Fibroblast of skin of abdomen (primary cell): Measurements from ENCODE around the gene FRMPD4.

Experiments used
- DNase-seq: peaks from one replicate; pipeline ENCODE4 v3.0.0-alpha.2; 2013

Gene FRMPD4

DNA sequence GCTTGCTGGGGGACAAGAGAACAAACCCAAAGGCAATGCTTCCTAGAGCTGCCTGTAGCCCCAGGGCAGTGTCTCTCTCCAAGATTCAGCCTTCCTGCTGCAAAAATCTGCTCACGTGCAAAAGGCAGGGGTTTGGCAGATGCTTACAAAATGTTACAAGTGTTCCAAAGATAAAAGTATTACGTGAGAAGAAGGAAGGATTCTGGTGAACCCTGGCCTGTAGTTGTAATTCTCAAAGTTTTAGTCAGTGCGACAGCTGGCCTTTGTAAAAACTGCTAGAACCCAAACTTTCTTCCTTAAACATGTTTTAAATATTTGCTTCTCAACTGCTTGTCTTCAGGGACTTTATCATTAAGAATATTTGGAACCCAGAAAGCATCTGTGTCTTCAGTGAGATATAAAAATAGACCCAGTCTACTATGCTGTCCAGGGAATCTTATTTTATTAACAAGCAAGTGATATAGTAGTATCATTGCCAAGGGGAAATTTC lies 232.3 kb downstream of the FRMPD4 start:
- DNase-seq: peak; percentile 77

DNA sequence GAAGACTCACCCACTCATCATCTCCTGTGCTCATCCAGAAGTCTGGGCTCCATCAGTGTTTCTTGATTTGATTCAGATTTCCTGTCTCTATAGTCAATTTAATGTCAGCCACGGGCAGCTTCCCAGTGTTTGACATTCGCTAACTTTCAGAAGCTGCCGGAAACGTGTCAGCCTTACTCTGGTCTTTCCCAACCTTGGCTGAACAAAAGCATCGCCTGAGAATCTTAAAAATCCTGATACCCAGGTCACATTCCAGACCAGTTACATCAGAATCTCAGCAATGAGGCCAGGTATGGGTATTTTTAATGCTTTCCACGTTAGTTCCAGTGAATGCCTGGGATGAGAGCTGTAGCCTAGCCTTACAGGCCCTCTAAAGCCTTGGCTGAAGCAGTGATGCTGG lies 233.8 kb downstream of the FRMPD4 start:
- DNase-seq: peak; percentile 72

DNA sequence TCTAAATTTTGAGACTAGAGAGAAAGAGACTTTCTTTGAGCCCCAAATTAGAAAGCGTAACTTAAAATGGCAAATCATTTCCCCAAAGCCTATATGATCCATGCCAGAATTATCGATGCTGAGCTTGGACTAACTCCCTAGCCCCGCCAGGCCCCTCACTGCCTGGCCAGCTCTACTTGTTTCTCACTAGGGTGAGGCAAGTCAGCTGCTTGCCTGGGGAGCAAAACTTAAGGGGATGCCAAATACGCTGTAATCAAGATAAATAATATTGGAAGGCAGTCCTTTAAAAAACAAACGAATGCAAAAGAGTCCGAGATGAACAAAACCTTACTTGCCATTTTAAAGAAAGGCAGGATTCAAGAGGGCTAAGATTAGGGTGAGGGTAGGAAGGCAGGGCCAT lies 236.0 kb downstream of the FRMPD4 start:
- no peak for DNase-seq

GRCh38 chrX:12378253-12378652 lies 240.0 kb downstream of the FRMPD4 start:
- no peak for DNase-seq

DNA sequence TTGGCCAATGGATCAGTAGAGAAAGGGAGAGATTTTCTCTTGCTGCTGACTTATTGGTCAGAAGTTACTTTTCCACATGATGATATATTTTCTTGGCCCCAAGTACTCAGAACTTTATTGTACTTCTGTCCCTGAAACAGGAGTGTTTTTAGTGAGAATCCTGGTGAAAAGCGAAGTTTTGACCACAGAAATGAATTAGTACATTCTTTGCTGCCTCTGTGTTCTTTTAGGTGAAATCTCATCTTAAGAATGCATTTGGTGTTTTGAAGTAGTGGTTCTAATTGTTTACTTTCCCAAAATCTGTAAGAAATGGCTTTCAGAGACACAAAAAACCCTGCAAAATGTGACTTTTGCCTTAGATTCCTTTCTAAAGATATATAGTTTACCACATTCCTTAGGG lies 240.4 kb downstream of the FRMPD4 start:
- peak; percentile 16 for DNase-seq

GRCh38 chrX:12379671-12380070 lies 241.4 kb downstream of the FRMPD4 start:
- DNase-seq: peak; percentile 35

DNA sequence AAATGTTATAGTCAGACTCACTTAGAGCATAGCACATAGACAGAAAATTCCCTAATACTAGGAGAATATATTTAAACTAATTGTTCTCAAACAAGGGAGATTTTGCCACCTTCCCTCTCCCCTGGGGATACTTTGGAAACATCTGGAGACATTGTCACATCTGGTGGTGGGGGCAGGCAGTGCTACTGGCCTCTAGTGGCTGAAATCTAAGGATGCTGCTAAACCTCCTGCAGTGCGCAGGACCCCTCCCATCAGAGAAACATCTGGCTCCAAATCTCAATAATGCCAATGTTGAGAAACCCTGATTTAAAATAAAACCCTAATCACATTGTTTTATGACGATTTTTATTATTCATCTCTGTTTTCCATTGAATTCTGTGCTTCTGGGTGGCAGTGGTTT lies 244.9 kb downstream of the FRMPD4 start:
- DNase-seq: no peak

GRCh38 chrX:12390301-12390700 lies 252.0 kb downstream of the FRMPD4 start:
- DNase-seq: peak; percentile 41

- DNase-seq: no peak
These were observed 258.3 kb downstream of the FRMPD4 start for GRCh38 chrX:12396584-12396983.

- no peak for DNase-seq
These were observed 261.9 kb downstream of the FRMPD4 start for GRCh38 chrX:12400218-12400617.

DNA sequence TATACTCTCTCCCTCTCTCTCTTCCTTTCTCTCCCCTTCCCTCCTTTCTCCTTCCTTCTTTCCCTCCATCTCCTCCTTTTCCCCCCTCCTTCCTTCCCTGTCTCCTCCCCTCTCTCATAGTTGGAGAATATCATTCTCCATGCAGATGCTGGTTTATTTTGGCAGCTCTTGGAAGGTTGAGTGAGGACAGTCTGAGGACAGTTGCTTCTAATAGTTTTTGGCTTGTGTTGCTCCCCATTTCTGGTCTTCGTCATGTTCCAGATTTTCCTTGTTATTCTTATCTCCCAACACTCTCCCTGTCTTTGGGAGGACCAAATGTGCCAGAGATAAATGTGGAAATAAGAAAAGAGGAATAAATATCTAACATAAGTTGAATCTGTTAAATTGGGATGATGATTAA lies 263.0 kb downstream of the FRMPD4 start:
- no peak for DNase-seq

DNA sequence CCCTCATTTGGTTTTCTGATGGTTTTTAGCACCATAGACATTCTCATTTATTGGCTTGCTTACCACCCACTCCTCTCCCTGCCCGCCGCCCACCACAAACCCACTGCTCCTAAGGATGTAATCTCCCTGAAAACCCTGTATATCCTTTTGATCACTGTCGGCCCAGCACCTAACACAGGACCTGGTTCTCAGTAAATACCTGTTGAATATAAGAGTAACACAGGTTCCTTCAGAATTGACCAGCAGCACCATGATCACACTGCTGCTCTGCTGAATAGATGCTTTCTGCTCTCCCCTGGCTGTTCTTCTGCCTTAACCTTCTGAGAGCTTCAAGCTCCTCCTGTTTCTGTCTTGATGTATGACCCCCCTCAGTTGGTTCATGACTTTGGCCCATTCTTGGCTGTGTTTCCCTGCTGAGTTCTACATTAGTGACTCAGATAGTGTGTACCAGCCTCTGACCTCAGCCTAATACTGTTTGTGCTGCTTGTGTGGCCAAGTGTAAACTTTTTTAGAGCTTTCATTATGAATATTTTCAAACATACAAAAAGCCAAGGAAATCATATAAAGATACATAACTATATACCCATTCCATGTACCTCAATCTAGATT lies 265.3 kb downstream of the FRMPD4 start:
- no peak for DNase-seq

DNA sequence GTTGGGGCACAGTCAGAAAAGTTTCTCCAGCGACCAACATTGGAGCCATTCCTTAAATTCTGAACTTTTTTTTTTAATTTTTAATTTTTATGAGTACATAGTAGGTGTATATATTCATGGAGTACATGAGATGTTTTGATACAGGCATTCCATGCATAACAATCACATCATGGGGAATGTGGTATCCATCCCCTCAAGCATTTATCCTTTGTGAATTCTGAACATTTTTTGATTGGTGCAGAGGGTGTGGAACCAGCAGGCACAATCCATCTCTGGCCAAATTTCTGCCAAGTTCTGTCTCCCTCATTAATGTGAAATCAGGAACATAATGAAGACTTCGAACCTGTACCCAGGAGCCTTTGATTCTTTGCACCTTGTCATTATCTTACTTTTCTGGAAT lies 267.0 kb downstream of the FRMPD4 start:
- no peak for DNase-seq

- no peak for DNase-seq
These were observed 272.2 kb downstream of the FRMPD4 start for GRCh38 chrX:12410523-12410922.

DNA sequence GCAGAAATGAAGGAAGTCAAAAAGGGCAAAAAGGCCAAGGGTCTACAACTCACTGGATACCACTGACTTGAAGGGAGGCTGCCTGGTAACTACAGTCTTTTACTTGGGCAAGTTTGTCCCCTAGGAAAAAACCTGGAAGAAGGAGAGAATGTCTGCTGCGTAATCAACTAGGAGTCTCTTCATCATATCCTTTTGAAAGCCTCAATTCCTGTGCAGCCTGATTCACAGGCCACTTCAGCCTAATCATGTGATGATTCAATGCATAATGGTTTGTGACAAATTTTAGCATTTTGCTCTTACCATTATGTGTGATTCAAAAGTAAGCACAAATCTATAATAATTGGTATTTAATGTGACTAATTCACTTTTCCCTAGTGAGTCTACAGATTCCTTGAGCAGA lies 273.6 kb downstream of the FRMPD4 start:
- DNase-seq: no peak

- DNase-seq: no peak
These were observed 274.3 kb downstream of the FRMPD4 start for GRCh38 chrX:12412561-12412960.

DNA sequence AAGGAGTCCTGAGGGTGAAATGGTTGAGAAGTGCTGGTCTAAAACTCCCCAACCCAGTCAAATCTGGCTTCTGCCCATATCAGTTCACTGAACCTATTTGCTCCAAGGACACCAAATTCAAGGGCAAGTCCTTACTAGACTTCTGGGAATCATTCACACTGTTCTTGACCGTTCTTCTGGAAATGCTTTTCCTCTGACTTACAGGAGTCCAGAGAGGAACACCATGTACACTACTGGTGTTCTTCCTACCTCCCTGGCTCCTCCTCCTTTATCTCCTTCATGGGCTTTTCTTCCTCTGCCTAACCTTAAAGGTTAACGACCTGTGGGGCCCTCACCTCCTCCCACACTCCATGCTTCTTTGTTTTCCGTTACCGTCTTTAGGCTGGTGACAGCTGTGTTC lies 281.3 kb downstream of the FRMPD4 start:
- DNase-seq: no peak

DNA sequence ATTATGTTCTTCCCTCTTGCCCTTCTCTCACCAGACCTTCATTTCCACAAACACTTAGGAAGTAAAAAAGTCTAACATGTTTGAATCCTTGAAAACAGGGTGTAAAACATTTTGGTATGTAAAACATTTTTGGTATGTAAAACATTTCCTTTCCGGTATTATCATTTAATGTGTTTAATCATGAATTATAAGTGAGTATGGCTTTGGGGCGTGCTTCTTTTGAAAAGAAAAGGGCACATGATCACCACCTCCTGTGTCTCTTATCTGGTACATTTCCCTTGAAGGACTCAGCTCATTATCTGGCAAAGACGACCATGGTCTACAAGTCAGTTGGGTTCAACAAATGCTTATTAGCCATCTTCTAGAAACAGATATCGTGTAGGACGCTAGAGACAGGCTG lies 283.6 kb downstream of the FRMPD4 start:
- DNase-seq: peak; percentile 27

- DNase-seq: no peak
These were observed 285.1 kb downstream of the FRMPD4 start for GRCh38 chrX:12423346-12423745.

DNA sequence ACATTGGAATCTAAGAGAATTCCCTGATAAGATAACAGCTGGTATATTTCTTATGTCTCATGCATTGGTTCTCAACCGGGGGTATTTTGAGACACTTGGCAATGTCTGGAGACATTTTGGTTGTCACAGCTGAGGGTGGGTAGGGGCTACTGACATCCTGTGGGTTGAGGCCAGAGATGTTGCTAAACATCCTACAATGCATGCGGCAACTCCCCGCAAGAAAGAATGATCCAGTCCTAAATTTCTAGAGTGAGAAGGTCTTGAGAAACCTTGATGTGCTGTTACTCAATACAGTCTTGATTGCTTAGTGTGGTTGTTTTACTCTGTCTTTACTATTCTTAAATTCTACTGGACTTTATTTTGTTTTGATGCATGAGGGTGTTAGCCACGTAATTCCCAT lies 287.2 kb downstream of the FRMPD4 start:
- DNase-seq: no peak

GRCh38 chrX:12426420-12426819 lies 288.1 kb downstream of the FRMPD4 start:
- DNase-seq: no peak

GRCh38 chrX:12434493-12434892 lies 296.2 kb downstream of the FRMPD4 start:
- no peak for DNase-seq

DNA sequence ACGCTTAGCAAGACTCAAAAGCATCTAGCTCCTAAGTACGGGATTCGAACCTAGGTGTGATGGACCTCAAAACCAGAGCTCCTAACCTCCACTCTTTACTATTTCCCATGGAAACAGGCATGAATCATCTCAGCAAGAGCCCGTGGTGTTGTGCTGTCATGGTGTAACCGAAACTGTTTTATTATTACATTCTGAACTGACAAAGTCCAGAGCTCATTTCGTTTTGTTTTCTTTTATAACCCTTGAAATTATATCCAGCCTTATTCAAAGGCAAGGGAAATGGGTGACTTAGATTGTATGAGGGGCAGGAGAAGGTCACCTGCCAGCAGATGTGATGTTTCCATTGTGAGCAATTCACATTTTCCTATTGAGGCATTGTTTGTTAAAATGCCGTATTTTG lies 301.1 kb downstream of the FRMPD4 start:
- DNase-seq: no peak

DNA sequence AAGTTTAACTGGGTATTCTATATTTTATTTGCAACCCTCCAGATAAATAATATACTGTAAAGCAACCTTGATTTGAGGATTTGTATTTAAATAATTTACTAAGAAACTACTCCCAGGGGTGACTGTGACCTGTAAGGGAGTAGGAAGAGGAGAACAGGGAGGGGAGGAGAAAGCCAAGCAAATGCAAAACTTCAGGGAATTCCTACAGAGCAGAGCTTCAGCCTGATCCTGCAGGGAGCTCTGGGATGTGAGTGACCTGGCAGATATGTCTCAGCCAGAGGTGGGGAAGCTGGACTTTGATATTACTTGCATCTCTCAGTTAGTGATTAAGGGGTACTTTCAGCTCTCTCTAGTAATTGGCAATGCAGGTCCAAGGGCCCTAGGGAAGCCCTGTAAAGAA lies 302.0 kb downstream of the FRMPD4 start:
- DNase-seq: no peak
